Ectodermal cell (in vitro differentiated cells): Measurements from ENCODE around the gene AHNAK.

Experiments
- H3K27ac ChIP-seq: 2 replicates; pipeline ENCODE4 v1.7.0; 2013; ENCODE audit warnings: mild to moderate bottlenecking, low read depth, low read length; ENCODE audit not compliant: insufficient read depth, poor library complexity, severe bottlenecking
- H3K27me3 ChIP-seq: 2 replicates; pipeline ENCODE4 v1.7.0; 2013; ENCODE audit warnings: mild to moderate bottlenecking, low read length; ENCODE audit not compliant: insufficient read depth, control insufficient read depth, poor library complexity, severe bottlenecking
- H3K36me3 ChIP-seq: one replicate; pipeline ENCODE4 v1.7.0; 2013; ENCODE audit warnings: low read length; ENCODE audit not compliant: control insufficient read depth, insufficient read depth
- H3K4me1 ChIP-seq: one replicate; pipeline ENCODE4 v1.7.0; 2013; ENCODE audit warnings: low read length; ENCODE audit not compliant: control insufficient read depth, insufficient read depth
- H3K4me3 ChIP-seq: 2 replicates; pipeline ENCODE4 v1.7.0; 2013; ENCODE audit warnings: low read depth, low read length, control low read depth; ENCODE audit not compliant: insufficient read depth
- H3K9me3 ChIP-seq: 2 replicates; pipeline ENCODE4 v1.7.0; 2013; ENCODE audit warnings: mild to moderate bottlenecking, low read length, moderate library complexity; ENCODE audit not compliant: control insufficient read depth
- WGBS, 2 experiments: methylation state at CpG; one replicate each; pipeline ENCODE4 v1.1.7; 2013; ENCODE audit warnings: missing lambda C conversion rate in 2 of 2; 5-methylcytosine and 5-hydroxymethylcytosine counted together

AHNAK gene

GRCh38 chr11:62496676-62497075, 49.9 kb downstream of the AHNAK start:
- Histone ChIP-seq H3K27ac (no peak overlapping the region), H3K4me1 (peaks cover 8% of the 10 kb centered on the region), H3K9me3 (no peaks in the 10 kb centered on the region), H3K36me3 (no peaks in the 10 kb centered on the region), H3K27me3 (no peaks in the 10 kb centered on the region), H3K4me3 (no peak overlapping the region)
- 94 to 96% methylated on average over 6 of the region's 6 CpGs for WGBS, 2 experiments

GRCh38 chr11:62494246-62494645, 52.4 kb downstream of the AHNAK start:
- H3K9me3 ChIP-seq, result no peaks in the 10 kb centered on the region
- no peaks in the 10 kb centered on the region for H3K36me3 ChIP-seq
- no peaks in the 10 kb centered on the region for H3K4me1 ChIP-seq
- 91 to 93% methylated on average over 4 of the region's 4 CpGs for WGBS, 2 experiments
- H3K27me3 ChIP-seq, result no peaks in the 10 kb centered on the region
- H3K4me3 ChIP-seq, result no peak overlapping the region
- no peak overlapping the region for H3K27ac ChIP-seq

- no peak overlapping the region for H3K4me3 ChIP-seq
- WGBS, 2 experiments, result 93 to 95% methylated on average over 3 of the region's 3 CpGs
- H3K9me3 ChIP-seq, result no peaks in the 10 kb centered on the region
- H3K27ac ChIP-seq, result no peak overlapping the region
- no peaks in the 10 kb centered on the region for H3K36me3 ChIP-seq
- H3K27me3 ChIP-seq, result no peaks in the 10 kb centered on the region
- no peaks in the 10 kb centered on the region for H3K4me1 ChIP-seq
These were observed 52.8 kb downstream of the AHNAK start for GRCh38 chr11:62493801-62494200.

GRCh38 chr11:62492586-62492985, 54.0 kb downstream of the AHNAK start:
- no peaks in the 10 kb centered on the region for H3K36me3 ChIP-seq
- 91 to 96% methylated on average over 3 to 4 of the region's 4 CpGs for WGBS, 2 experiments
- H3K27ac ChIP-seq, result no peak overlapping the region
- no peaks in the 10 kb centered on the region for H3K4me1 ChIP-seq
- no peaks in the 10 kb centered on the region for H3K9me3 ChIP-seq
- H3K4me3 ChIP-seq, result no peak overlapping the region
- no peaks in the 10 kb centered on the region for H3K27me3 ChIP-seq

GRCh38 chr11:62491571-62492329, 54.9 kb downstream of the AHNAK start:
- Histone ChIP-seq H3K4me3 (no peak overlapping the region), H3K27ac (no peak overlapping the region), H3K27me3 (no peaks in the 10 kb centered on the region), H3K9me3 (no peaks in the 10 kb centered on the region), H3K4me1 (no peaks in the 10 kb centered on the region), H3K36me3 (no peaks in the 10 kb centered on the region)
- WGBS, 2 experiments, result 87 to 89% methylated on average over 9 of the region's 9 CpGs

- WGBS, 2 experiments, result 96 to 97% methylated on average over 4 of the region's 4 CpGs
- Histone ChIP-seq H3K4me3 (no peak overlapping the region), H3K4me1 (no peaks in the 10 kb centered on the region), H3K36me3 (no peaks in the 10 kb centered on the region), H3K27ac (no peak overlapping the region), H3K9me3 (no peaks in the 10 kb centered on the region), H3K27me3 (no peaks in the 10 kb centered on the region)
These were observed 57.4 kb downstream of the AHNAK start for GRCh38 chr11:62489204-62489603.

GRCh38 chr11:62487738-62488551, 58.7 kb downstream of the AHNAK start:
- Histone ChIP-seq H3K9me3 (no peaks in the 10 kb centered on the region), H3K27ac (no peak overlapping the region), H3K36me3 (no peaks in the 10 kb centered on the region), H3K27me3 (no peaks in the 10 kb centered on the region), H3K4me1 (no peaks in the 10 kb centered on the region), H3K4me3 (no peak overlapping the region)
- WGBS, 2 experiments, result 88 to 90% methylated on average over 19 of the region's 19 CpGs

GRCh38 chr11:62487136-62487535, 59.5 kb downstream of the AHNAK start:
- Histone ChIP-seq H3K27me3 (no peaks in the 10 kb centered on the region), H3K36me3 (no peaks in the 10 kb centered on the region), H3K4me3 (no peak overlapping the region), H3K9me3 (no peaks in the 10 kb centered on the region), H3K27ac (no peak overlapping the region), H3K4me1 (no peaks in the 10 kb centered on the region)
- 94 to 97% methylated on average over 8 of the region's 8 CpGs for whole genome bisulfite sequencing, 2 experiments

- no peaks in the 10 kb centered on the region for H3K36me3 ChIP-seq
- no peak overlapping the region for H3K27ac ChIP-seq
- peaks cover 10% of the 10 kb centered on the region for H3K4me1 ChIP-seq
- no peaks in the 10 kb centered on the region for H3K9me3 ChIP-seq
- no peak overlapping the region for H3K4me3 ChIP-seq
- no peaks in the 10 kb centered on the region for H3K27me3 ChIP-seq
- WGBS, 2 experiments, result 89 to 93% methylated on average over 6 of the region's 6 CpGs
These were observed 62.3 kb downstream of the AHNAK start for GRCh38 chr11:62484352-62484751.

GRCh38 chr11:62482753-62483152, 63.9 kb downstream of the AHNAK start:
- no peak overlapping the region for H3K27ac ChIP-seq
- H3K36me3 ChIP-seq, result no peaks in the 10 kb centered on the region
- H3K27me3 ChIP-seq, result no peaks in the 10 kb centered on the region
- H3K9me3 ChIP-seq, result no peaks in the 10 kb centered on the region
- H3K4me3 ChIP-seq, result no peak overlapping the region
- peaks cover 10% of the 10 kb centered on the region for H3K4me1 ChIP-seq
- 90 to 94% methylated on average over 6 of the region's 6 CpGs for WGBS, 2 experiments
